Dedifferentiated amniotic fluid mesenchymal stem cell (primary cell): Measurements from ENCODE around the gene CNST.
"Not testable (repeated sequence)": the region's sequence is repeated elsewhere in the genome, so short reads cannot be mapped to it uniquely, and the experiment has no call there.

Experiments used
- DNase-seq: peaks from one replicate; pipeline ENCODE4 v3.0.0-alpha.2; 2016; ENCODE audit errors: extremely low spot score

The CNST gene

GRCh38 chr1:246559310-246559709, 6.9 kb upstream of the CNST start:
- no peak for DNase-seq

- DNase-seq: not testable (repeated sequence)
Observed at GRCh38 chr1:246560833-246561232, 5.4 kb upstream of the CNST start.

- no peak for DNase-seq
Observed at GRCh38 chr1:246564839-246565750, 1.2 kb upstream of the CNST start.

GRCh38 chr1:246565751-246566127, 517 bp upstream of the CNST start:
- no peak for DNase-seq

- DNase-seq: peak; percentile 90
Observed at GRCh38 chr1:246566813-246567645, 773 bp downstream of the CNST start.

GRCh38 chr1:246567646-246568235, 1.5 kb downstream of the CNST start:
- DNase-seq: no peak

- DNase-seq: no peak
Observed at GRCh38 chr1:246569248-246570238, 3.3 kb downstream of the CNST start.

- DNase-seq: not testable (repeated sequence)
Observed at GRCh38 chr1:246571309-246571708, 5.1 kb downstream of the CNST start.

- no peak for DNase-seq
Observed at GRCh38 chr1:246571953-246572352, 5.7 kb downstream of the CNST start.

GRCh38 chr1:246572785-246573184, 6.5 kb downstream of the CNST start:
- DNase-seq: no peak

GRCh38 chr1:246573491-246573890, 7.2 kb downstream of the CNST start:
- no peak for DNase-seq

GRCh38 chr1:246576709-246577032, 10.4 kb downstream of the CNST start:
- DNase-seq: no peak

- no peak for DNase-seq
Observed at GRCh38 chr1:246577082-246577719, 10.9 kb downstream of the CNST start.

- DNase-seq: no peak
Observed at GRCh38 chr1:246577720-246578106, 11.5 kb downstream of the CNST start.

- DNase-seq: no peak
Observed at GRCh38 chr1:246579818-246580217, 13.6 kb downstream of the CNST start.

GRCh38 chr1:246580497-246581370, 14.5 kb downstream of the CNST start:
- DNase-seq: no peak

- DNase-seq: no peak
Observed at GRCh38 chr1:246582301-246583055, 16.2 kb downstream of the CNST start.

GRCh38 chr1:246583056-246583440, 16.8 kb downstream of the CNST start:
- no peak for DNase-seq
